NOMO-1 treated with DMSO at 0.1 percent for 48 hours (cell line): ENCODE results near the gene ARF6.
"Not testable (repeated sequence)": the region's sequence is repeated elsewhere in the genome, so short reads cannot be mapped to it uniquely, and the experiment has no call there.

Source experiments
- DNase-seq: peaks from one replicate; lab custom pipeline; 2025; ENCODE audit not compliant: unreplicated experiment; lab: John Stamatoyannopoulos, UW

The ARF6 gene

DNA sequence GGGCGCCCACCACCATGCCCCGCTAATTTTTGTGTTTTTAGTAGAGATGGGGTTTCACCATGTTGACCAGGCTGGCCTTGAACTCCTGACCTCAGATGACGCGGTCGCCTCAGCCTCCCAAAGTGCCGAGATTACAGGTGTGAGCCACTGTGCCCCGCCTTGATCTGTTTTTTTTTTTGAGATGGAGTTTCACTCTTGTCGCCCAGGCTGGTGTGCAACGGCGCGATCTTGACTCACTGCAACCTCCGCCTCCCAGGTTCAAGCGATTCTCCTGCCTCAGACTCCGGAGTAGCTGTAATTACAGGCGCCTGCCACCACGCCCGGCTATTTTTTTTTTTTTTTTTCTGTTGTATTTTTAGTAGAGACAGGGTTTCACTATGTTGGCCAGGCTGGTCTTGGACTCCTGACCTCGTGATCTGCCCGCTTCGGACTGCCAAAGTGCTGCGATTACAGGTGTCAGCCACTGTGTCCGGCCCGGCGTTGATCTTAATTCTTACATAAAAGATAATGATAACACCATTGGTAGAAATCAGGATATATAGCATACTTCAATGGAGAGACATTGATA is 9.9 kb downstream of the ARF6 start:
- not testable (repeated sequence) for DNase-seq

DNA sequence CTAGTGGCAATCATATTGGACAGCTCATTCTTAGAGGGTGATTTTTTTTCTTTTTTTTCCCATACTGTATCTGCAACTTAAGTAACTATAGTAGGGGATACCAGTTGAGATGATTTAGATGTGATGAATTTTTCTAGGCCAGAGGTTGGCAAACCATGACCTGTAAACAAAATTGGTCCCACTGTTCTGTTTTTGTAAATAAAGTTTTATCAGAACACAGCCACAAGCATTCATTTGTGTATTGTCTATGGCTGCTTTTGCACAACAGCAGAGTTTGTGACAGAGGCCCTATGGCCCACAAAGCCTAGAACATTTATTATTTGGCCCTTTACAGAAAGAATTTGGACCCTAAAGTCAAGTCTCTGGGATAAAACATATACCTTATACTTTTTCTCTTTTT is 11.4 kb downstream of the ARF6 start:
- DNase-seq: no peak

DNA sequence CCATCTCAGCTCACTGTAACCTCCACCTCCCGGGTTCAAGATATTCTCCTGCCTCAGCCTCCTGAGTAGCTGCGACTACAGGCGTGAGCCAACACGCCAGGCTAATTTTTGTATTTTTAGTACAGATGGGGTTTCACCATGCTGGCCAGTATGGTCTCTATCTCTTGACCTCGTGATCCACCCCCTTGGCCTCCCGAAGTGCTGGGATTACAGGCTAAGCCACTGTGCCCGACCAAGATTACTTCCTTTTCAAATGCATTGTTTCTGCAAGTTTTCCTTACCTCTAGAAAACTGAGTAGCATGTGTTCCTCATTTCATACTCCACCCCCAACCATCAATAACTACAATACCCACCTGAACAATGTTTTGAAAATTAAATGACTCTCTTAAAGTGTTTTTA is 13.1 kb downstream of the ARF6 start:
- DNase-seq: no peak

DNA sequence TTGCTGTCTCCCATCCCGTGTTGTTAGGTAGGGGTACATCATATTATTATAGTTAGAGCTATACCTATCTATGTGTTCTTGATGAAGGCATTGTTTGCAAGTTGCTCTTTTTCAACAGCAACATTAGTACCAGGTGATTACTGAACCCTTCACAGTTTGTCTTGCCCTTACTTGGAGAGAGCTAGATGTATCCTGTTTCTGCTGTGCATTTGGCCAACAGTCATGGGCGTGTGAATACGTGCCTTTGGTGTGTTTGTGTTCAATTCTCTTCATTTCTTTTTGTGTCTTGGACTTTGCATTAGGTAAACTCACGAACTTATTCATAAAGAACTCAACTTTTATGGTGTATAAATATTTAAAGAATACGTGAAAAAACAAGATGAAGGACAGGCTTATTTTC is 14.3 kb downstream of the ARF6 start:
- DNase-seq: no peak

DNA sequence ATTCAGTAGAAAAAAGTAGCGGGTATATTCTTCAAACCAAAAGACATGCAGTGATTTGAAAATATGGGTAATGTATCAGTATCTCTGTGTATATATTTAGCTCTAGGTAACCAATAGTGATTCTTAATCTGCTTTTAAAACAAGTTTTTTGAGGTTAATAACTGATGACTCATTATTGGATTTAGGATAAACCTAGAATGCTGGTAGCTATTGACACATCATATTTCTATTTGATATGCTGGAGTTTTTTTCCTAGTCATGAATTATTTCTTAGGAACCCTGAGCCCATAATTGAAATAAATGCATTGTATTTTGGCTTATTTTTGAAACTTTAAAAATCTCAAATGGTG is 15.5 kb downstream of the ARF6 start:
- DNase-seq: no peak

DNA sequence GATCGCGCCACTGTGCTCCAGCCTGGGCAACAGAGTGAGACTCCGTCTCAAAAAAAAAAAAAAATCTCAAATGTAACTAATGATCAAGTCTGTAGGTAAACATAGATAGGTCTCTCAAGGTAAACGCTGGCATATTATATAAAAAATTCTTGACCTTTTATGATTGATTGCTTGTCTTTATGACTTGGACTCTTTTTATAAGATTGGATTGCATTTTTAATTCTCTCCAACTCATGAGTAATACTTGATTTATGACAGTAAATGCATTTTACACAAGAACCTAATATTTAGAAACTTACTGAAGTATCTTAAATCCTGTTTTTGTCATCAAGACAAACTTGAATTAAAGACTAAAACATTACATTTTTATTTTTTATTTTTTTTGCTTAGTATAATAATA is 16.1 kb downstream of the ARF6 start:
- DNase-seq: no peak

DNA sequence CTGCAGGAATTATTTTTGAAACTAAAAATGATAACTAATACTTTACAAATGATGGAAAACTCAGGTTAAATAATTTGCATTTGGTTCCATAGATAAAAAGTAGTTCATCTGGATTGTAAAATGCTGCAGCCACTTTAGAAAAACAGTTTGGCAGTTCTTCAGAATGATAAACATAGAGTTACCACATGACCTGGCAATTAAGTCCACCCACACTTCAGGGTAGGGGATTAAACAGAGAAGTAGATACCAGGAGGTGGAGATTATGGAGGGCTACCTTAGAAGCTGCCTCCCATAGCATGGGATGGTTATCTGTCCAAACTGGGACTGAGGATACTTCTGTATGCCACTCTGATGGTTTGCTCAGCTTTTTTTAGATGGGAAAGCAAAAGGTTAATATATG is 22.2 kb downstream of the ARF6 start:
- DNase-seq: peak; percentile 39

DNA sequence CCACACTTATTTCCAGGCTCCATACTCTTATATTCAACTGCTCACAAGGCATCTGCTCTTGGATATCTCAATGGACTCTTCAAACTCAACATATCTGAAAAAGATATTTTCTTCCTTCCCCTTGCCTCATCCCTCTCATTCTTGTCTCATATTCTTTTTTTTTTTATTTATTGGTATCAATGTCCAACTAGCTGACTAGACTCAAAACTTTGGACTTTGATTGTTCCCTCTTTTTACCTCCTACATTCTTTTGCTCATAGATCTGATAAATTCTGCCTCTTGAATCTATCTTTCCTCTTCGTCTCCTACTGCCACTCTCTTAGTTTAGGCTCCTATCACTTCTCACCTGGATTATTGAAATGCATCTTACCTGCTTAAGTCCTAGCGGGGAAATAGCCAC is 25.8 kb downstream of the ARF6 start:
- DNase-seq: no peak

DNA sequence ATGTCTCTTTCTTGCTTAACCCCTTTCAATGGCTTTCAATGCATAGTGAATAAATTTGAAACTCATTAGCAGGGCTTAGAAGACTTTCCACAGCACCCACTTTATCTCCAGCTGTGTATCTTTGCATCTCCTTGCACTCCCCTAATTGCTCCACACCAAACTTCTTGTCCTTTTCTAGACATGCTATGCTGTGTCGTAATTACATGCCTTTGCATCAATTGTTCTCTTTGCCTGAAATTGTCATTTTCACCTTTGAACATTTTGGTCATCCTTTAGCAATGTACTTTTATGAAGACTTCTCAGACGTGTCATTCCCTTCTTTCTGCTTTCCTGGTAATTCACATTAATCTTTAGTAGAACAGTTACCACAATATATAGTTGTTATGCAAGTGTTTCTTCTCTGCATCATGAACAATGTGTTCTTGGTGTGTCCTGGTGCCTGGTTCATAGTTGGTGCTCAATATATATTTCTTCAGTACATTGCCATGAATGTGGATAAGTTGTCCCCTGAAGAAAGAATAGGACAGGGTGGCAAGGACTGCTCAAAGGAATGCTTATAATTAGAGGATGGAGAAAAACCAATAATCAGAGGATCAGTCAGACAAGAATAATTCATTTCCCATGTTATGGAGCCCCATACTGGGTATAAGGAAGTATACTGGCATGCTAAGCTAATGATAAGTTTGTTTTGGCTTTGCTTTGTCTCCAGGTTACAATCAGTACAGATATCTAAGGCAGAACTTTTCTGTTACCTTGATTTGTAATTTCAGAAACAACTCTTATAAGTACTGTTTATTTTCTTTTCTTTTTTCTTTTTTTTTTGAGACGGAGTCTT is 27.2 kb downstream of the ARF6 start:
- no peak for DNase-seq

DNA sequence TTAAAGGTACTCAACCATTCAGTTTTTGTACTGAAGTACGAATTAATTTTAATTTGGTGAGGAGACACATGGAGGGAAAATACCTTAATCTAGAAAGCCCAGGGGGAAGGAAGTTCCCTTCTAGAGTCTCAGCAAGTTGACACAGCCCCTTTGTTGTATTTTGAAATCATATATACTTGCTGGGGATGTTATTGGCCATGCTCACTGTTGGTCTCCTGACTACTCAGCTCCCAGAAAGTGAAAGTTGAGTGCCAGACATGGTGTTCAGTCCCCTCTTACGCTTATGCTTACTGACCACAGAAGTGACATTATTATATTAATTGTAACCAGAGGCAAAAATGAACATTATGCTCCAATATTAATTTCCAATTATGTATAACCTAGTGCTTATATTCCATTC is 28.1 kb downstream of the ARF6 start:
- peak; percentile 61 for DNase-seq

DNA sequence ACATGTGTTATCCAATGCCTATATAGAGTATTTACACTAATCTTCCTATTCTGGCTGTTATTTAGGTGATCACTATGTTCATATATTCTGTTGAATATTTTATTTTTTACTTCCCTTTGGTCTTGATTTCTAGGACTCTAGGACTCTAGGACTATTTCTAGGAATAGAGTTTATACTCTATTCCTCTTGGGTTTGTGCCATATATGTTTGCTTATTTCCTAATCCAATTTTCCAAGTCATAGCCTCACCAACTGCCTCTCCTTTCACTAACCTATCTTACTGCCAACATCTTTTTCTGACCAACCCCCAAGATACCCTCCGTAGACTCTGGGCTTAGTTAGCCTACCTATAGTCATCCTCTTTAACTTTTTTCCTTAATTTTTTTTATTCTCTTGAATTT is 28.5 kb downstream of the ARF6 start:
- DNase-seq: no peak

DNA sequence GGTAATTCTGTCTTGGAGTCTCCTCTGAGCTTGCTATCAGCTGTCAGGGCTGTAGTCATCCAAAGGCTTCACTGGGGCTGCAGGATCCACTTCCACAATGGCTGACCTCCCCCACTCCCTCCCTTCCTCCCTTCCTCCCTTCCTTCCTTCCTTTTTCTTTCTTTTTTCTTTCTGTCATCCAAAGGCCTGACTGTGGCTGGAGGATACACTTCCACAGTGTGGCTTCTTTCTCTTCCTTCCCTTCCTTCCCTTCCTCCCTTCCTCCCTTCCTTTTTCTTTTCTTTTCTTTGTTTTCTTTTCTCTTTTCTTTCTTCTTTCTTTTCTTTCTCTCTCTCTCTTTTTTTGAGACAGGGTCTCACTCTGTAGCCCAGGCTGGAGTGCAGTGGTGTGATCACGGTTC is 30.6 kb downstream of the ARF6 start:
- no peak for DNase-seq

DNA sequence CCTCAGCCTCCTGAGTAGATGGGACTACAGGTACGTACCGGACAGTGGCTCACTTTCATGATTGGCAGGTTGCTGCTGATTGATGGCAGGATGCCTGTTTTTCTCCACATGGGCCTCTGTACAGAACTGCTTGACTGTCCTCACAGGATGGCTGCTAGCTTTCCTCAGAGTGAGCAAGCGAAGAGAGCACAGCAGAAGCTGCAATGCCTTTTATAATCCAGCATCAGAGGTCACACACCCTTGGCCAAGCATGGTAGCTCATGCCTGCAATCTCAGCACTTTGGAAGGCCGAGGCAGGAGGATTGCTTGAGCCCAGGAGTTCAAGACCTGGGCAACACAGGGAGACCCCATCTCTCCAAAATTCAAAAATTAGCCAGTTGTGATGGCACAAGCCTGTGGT is 31.0 kb downstream of the ARF6 start:
- no peak for DNase-seq

DNA sequence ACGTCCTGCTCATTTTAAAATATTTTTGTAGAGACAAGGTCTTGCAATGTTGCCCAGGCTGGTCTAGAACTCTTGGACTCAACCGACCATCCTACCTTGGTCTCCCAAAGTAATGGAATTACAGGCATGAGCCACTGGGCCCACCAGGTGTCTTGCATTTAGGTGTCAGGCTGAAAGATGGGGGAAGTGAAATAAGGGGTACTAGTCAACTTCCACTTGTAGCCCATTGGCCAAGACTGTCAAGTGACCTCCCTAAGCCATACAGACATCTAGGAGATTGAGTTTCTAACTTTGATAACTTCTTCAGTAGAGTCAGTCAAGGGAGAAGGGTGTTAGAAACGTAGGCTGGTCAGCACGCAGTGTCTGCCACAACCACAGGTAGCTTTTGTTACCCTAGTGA is 32.0 kb downstream of the ARF6 start:
- DNase-seq: no peak

DNA sequence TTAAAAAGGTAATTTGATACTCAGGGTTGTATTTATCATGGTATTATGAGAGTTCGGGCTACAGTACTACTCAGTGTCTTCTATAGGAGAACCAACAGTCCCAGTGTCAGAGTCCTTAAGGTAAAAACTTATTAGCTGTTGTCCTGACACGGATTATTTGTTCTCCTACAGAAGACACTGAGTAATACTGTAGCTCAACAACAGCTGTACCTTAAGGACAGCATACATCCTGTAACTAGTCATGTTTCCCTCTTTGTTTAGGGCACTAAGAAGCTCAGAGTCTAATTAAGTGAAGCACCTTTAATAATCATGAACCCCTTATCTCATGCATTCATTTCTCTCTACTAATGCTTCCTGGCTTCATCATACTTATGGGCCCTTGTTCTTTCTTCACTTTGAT is 33.9 kb downstream of the ARF6 start:
- DNase-seq: no peak

DNA sequence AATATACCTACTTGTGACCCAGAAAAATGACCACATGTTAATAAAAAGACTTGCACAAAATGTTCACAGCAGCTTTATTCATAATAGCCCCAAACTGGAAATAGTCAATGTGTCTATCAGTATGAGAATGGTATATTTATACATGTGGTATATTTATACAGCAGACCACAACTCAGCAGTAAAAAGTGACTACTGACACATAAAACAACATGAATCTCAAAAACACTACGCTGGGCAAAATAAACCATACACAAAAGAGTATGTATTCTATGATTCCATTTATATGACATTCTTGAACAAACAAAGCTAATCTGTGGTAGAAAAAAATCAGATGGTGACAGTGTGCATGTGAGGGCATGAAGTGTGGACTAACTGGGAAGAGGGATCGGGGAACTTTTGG is 35.1 kb downstream of the ARF6 start:
- DNase-seq: no peak

DNA sequence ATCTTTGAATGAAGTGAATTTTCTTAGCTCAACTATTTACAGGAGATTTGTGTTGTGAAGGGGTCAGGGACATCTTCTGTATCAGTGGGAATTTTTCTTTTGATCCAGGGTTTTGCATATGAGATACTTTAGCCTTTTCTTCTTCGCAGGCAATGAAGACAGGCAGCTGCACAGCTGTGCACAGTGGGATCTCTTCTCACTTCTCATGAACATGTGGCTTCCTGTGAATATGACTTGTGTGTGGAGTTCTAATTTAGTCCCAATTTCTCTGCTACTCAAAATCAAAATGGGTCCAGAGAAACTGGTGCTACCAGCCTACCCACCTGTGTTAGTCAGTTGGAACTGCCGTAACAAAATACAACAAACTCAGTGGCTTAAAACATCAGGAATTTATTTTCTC is 37.8 kb downstream of the ARF6 start:
- DNase-seq: no peak

DNA sequence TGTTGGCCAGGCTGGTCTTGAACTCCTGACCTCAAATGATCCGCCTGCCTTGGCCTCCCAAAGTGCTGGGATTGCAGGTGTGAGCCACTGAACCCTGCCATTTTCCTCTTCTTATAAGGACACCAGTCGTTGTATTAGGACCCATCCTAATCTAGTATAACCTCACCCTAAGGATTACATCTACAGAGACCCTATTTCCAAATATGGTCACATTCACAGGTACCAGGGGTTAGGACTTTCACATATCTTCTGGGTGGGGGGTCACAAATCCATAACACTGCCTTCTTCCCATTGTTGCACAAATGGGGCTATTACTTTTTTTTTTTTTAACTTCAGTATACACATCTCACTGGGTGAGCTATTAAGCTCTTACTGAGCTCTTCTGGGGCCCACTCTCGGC is 38.6 kb downstream of the ARF6 start:
- DNase-seq: no peak

DNA sequence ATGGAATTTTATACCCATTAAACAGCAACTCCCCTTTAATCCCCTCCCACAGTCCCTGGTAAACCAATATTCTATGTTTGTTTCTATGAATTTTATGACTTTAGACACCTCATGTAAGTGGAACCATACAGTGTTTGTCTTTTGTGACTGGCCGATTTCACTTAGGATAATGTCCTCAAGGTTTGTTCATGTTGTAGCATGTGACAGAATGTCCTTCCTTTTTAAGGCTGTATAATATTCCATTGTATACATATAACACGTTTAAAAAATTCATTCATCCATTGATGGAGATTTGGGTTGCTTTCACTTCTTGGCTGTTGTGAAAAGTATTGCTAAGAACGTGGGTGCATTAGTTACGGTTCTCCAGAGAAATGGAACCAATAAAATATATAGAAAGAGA is 40.2 kb downstream of the ARF6 start:
- no peak for DNase-seq

DNA sequence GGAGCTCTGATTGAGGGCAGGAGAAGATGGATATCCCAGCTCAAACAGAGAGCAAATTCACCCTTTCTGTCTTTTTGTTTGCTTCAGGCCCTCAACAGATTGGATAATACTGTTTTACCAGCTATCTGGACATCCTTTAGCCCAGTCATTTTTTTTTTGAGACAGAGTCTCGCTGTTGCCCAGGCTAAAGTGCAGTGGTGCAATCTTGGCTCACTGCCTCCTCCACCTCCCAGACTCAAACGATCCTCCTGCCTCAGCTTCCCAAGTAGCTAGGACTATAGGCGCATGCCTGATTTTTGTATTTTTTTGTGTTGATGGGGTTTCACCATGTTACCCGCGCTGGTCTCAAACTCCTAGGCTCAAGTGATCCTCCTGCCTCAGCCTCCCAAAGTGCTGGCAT is 40.8 kb downstream of the ARF6 start:
- no peak for DNase-seq

DNA sequence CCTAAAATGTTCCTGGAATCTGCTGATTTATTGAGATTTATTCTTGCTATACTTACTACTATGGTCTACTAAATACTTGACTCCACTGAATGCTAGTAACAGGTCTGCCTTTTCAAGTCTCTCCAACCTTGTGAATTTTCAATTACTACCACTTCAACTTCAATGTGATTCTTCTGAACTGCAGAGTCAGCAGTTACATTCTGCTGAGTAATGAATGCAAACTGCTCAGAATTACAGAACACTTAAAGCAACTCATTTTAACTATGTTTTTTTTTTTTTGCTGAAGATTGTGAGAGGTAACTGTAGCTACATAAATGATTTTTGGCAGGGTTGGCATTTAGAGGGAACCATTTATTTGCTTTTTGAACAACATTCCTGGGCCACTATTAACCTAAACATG is 41.8 kb downstream of the ARF6 start:
- peak; percentile 16 for DNase-seq

DNA sequence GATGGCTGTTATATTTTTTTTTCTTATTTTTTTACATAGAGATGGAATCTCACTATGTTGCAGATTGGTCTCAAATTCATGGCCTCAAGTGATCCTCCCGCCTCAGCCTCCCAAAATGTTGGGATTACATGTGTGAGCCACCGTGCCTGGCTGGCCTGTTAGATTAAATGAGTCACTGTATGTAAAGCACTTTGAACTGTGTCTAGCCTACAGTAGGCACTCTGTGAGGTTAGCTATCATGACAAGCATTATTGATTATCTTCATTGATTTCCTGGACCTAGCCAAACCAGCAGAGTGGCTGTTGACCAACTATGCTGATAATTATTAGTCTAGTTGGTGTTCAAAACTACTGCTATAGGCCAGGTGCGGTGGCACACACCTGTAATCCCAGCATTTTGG is 42.6 kb downstream of the ARF6 start:
- DNase-seq: no peak

DNA sequence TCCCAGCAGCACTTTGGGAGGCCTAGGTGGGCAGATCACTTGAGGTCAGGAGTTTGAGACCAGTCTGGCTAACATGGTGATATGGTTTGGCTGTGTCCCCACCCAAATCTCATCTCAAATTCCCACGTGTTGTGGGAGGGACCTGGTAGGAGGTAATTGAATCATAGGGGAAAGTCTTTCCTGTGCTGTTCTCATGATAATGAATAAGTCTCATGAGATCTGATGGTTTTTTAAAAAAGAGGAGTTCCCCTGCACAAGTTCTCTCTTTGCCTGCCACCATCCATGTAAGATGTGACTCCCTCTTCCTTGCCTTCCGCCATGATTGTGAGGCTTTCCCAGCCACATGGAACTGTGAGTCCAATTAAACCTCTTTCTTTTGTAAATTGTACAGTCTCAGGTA is 43.4 kb downstream of the ARF6 start:
- DNase-seq: not testable (repeated sequence)
